ENCODE measurements around the gene THBD.

THBD gene

DNA sequence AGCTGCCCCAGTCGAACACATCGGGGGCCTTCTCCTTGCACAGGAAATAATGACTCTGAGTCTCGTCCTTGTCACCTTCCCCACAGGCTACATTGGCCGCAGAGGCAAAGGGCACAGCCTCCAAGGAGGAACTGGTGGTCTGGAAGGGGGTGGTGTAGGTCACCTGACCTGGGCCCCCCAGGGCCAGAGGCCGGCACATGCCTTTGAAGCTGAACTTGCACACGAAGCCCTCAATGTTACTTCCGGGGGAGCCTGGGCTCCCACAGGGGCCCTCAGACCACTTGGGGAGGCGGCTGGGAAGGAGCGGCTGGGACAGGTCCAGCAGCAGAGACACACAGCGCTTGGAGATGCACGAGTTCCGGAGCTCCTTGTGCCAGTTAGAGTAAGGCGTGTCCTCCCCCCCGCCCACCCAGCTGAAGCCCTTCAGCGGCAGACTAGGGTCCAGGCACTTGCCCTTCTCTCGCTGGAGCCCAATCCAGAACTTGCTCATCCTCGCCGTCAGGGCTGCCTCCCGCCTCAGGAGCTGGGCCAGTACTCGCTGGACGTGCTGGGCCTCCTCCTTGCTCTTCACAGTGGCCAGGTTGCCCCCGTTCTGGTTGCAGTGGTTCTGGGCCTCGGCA, 36.1 kb upstream of the THBD start:
- no peak for DNase-seq (ENCODE audit: low read depth, low spot score)

DNA sequence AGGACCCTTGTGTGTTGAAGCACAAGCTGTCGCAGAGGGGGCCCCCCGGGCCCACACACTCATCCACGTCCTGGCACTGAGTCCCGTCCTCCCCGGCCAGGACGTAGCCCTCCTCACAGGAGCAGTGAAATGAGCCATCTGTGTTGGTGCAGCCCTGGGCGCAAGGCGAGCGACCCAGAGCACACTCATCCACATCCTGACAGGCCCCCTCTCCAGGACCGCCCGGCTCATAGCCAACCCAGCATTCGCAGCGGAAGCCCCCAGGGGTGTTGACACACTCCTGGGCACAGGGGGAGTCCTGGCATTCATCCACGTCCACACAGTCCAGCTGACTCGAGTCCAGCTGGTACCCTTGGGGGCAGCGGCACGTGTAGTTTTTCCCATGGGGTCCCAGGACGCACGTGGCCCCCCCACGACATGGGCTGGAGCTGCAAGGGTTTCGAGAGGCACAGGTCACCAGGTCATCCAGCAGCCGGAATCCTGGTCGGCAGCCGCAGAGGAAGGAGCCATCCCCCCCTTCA, 35.4 kb upstream of the THBD start:
- no peak for DNase-seq (ENCODE audit: low read depth, low spot score)
- H3K4me3 ChIP-seq (ENCODE audit: low read length), result no peak overlapping the region

More for the DNA sequence above, 36.1 kb upstream of the THBD start:
- no peak overlapping the region for H3K4me3 ChIP-seq (ENCODE audit: low read length)

DNA sequence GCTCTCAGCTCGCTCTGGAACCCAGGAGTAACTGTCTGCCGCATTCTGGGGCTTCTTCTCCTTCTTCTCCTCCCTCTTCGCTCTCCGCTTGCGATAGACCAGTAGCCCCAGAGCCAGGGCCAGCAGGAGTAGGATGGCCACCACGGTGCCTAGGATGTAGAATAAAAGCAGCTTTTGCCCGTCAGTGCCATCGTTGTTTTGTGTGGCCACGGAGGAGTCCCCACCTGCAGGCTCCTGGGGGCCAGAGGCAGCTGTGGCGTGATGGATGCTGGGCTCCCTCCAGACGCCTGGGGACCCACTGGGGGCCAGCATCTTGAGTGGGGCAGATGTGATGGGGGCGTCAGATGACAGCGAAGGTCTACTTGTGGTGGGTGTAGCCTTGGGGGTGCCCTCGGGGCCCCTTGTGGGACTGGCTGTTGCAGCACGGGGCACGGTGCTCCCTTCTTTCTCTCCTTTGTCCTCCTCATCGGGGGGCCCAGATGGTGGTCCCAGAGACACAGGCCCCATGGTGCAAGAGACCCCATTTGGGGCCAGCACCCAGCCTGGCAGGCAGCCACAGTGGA, 34.9 kb upstream of the THBD start:
- no peak overlapping the region for H3K4me3 ChIP-seq (ENCODE audit: low read length)

DNA sequence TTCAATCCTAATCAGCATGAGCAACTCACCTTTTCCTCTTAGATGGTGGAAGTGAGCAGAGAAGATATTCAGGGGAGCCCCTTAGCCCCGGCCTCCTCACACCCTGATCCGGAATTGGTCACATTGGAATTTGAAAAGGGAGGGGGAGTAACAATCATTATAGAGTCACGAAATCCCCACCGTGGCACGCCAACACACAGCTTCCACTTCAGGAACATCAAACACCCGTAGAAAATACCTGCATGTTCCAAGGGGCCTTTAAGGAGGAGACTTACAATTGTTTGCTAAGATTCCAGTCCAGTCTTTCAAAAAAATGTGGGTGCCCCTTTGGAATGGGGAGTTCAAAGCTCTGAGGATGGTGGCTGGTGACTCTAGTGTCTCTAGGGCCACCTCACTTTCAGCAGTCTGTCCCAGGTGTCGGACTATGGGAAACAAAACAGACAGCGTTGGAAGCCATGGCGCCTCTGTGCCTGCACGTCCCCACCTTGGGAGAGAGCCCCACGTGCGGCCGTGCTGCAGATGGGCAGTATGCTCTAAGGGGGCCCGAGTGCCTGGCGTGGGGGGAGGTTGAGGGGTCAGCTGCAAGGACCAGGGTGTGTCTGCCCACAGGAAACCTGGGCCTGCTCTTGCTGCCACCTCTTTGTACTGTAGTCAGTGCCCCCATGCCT, 34.2 kb upstream of the THBD start:
- DNase-seq (ENCODE audit: low read depth, low spot score), result no peak
- H3K4me3 ChIP-seq (ENCODE audit: low read length), result no peak overlapping the region

More for the DNA sequence above, 34.9 kb upstream of the THBD start:
- no peak for DNase-seq (ENCODE audit: low read depth, low spot score)

DNA sequence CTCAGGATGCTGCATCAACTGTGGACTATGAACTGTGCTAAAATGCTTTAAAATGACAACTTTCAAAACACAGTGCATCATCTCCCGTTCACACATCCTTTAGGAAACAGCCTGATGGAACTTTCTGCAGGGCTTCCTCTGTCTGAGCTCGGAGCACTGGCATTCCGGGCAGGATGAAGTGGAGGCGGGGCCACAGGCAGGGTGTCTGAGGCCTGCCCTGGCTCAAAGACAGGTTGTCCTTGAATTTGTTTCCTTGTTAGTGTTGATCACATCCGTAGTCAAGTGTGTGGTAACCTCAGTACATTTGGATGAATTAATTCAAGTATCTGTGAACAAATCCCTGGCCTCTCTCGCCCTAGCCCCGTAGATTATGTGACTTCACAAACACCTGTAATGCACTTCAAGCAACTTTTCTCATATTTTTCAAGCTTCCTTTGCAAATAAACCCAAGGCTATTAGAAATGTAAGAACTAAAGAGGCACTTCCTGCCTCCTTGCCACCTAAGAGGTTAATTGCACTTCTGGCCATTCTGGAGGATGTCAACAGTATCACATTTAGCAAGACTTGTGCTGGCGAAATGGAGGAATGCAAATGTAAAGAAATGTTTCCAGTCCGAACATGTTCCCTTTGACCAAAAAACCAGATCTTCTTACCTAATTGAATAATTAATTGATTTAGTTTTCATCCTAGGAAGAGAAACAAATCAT, 33.5 kb upstream of the THBD start:
- no peak overlapping the region for H3K4me3 ChIP-seq (ENCODE audit: low read length)
- DNase-seq (ENCODE audit: low read depth, low spot score), result no peak

DNA sequence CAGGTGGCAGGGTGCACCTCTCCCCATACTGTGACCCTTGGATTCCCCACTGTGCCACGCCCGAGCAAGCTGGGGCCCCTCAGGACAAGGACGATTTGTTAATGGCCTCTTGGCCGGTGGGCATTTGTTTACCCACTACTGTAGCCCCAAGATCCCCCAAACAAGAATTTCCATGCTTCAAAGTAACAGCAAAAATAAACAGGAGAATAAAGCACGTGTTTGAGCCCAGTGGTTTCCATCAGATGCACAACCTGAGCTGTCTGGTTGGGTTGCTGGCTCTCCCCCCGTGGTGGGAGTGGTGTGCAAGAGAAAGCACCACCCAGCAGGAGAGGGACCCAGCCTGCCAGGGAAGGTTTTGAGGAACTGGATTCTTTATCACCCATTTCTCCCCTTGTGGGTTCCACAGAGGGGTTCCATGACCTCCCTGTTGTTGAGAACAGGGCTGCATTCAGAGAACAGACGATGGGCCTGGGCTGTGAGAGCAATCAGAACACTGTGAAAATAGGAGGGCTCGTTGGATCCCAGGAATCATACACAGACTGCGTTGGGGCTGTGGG, 31.9 kb upstream of the THBD start:
- no peak overlapping the region for H3K4me3 ChIP-seq (ENCODE audit: low read length)
- DNase-seq (ENCODE audit: low read depth, low spot score), result no peak

DNA sequence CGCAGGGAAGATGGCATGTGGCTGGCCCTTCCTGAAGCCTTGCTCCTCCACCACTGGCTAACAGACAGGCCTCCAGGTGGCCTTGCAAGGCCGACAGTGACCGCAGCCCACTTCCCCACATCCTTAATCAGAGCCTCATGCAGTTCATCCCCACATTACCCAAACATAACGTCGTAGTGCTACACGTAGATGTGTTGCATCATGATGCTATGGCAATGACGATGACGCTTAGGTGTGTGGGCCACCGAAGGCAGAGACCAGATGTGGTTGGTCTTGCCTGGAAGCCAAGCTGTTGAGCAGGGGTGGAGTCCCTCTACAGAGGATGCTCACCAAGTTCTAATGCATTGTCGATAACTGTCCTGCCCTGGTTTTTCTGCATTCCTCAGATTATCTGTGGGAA, 31.0 kb upstream of the THBD start:
- no peak overlapping the region for H3K4me3 ChIP-seq (ENCODE audit: low read length)
- DNase-seq (ENCODE audit: low read depth, low spot score), result no peak

DNA sequence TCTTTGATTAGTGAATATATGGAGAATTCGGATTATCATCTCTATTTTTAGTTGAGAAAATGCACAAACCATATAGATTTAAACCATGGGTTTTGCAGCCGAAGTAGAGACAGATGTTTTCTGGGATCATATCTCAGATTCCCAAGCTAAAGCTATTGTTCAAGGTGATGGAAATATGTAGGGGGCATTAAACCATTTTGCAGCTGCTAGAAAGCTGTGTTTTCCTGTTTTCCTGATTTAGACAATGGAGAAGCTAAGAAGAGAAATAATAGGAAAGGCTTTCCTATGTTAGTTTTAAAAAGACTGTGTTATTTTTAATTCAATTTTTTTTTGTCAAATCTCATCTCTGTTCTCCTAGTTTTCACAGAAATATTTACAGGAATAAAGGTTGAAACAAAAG, 30.5 kb upstream of the THBD start:
- no peak overlapping the region for H3K4me3 ChIP-seq (ENCODE audit: low read length)
- DNase-seq (ENCODE audit: low read depth, low spot score), result no peak

DNA sequence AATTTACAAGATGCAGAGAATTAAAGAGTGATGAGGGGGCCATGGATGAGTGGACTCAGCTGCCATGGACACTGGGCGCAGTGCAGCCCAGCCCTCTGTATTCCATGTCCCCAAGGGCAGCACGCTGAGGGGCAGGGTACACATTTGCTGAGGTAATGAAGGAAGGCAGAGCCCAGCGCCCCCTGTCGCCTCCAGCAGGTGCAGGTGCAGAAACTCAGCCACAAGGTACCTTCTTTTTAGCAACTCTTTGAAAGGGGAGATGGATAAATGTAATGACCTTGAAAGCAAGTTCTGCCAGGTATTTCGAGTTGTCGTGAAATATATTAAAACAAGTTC, 29.5 kb upstream of the THBD start:
- no peak for DNase-seq (ENCODE audit: low read depth, low spot score)
- H3K4me3 ChIP-seq (ENCODE audit: low read length), result no peak overlapping the region

DNA sequence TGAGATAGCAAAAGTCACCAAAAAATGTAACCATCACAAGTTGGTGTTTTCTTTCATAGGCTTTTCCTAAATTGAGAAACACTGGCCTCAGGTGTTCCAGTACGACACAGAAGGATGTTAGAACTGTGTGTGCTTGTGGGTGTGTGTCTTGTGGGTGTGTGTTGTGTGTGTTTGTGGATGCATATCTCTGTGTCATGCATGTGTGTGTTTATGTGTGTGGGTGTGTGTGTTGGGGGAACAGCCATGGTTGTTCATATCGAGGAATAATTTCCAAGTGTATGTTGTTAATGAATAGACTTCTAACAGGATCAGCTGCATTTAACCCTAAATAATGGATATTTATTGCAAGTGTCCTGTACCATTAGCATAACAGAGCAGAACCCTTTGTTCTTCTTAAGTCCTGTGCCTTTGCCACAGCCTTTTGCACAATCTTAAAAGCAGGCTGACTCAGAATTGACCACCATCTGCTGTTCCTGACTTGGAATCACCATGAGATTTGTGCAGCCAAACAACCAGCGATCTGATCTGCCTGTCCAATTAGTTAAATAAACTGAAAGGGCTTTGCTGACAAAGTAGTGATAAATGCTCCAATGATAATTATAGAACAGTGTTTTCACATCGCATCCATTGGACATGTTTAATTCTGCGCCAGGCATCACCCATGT, 29.0 kb upstream of the THBD start:
- H3K4me3 ChIP-seq (ENCODE audit: low read length), result no peak overlapping the region
- no peak for DNase-seq (ENCODE audit: low read depth, low spot score)

DNA sequence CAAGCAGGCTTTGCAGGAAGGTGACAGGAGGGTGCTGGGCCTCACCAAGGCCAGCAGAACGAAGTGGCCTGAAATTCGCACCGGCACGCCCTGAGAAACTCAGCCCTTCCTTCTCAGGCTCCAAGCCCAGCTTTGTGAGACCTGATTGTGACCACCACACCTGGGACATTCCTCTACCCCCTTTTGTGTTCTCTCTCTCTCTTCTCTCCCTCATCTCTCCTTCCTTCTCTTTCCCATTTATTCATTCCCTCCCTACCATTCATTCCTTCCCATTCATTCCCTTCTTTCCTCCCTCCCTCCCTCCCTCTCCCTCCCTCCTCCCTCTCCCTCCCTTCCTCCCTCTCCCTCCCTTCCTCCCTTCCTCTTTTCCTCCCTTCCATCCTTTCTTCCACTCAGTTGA, 27.8 kb upstream of the THBD start:
- no peak overlapping the region for H3K4me3 ChIP-seq (ENCODE audit: low read length)
- no peak for DNase-seq (ENCODE audit: low read depth, low spot score)

DNA sequence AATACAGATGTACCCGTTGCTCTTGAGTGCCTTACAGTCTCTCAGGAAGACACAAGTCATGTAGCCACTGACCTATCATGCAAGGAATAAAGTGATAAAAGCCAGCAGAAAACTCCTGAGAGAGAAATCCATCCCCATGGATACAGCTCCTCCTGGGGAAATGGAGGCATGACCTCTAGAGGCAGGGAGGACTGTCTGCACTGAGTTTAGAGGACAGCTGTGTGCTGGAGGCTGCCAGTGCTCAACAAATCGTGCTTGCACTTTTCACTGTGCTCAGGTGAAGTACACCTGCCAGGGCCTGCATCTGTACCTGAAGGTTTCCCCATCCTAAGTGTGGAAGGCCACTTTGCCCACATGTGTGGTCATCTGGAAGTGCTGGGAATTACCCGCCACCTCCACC, 24.6 kb upstream of the THBD start:
- H3K4me3 ChIP-seq (ENCODE audit: low read length), result no peak overlapping the region
- no peak for DNase-seq (ENCODE audit: low read depth, low spot score)

DNA sequence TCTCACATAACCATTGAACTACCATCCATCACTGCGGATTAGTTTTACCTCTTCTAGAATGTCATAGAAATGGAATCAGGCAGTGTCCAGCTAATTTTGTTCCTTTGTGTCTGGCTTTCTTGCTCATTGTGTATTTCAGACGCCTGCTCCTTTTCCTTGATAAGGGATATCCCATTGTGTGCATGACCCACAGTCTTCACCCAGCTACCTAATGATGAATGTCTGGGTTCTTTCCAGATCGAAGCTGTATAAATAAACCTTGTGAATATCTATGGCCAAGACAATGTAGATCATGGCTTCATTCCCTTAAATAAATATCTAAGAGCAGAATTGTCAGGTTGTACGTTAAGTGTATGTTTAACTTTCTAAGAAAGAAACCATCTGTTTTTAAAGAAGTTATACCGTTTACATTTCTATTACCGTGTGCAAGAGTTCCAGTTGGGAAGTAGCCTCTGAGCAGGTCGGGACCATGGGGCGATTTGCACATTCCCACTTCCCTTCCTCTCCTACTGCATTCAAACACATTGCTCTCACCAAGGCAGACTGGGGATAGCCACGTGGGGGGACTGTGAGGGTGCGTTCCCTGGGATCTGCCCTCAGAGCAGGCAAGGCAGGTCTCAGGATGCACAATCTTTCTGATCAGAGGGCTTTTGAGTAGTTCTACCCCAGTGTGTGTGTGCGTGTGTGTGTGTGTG, 23.6 kb upstream of the THBD start:
- DNase-seq (ENCODE audit: low read depth, low spot score), result no peak
- no peak overlapping the region for H3K4me3 ChIP-seq (ENCODE audit: low read length)

DNA sequence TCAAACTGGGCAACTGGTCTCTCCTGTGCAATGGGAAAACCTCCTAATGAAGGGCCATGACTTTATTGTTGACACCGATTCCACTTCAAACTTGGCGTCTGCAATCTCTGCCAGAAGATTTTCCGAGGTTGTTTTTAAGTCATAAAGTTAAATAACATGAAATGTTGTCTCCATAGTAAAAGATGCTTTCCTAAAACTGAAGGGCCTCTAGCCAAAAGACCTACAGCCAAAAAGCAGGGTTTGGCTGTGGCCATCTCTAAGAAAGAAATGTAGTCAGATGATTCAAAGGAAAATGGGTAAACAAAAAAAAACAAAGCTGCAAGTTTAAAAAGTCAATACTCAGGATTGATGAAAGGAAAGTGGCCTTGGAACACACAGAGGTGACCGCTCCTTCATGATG, 22.5 kb upstream of the THBD start:
- no peak overlapping the region for H3K4me3 ChIP-seq (ENCODE audit: low read length)
- no peak for DNase-seq (ENCODE audit: low read depth, low spot score)

DNA sequence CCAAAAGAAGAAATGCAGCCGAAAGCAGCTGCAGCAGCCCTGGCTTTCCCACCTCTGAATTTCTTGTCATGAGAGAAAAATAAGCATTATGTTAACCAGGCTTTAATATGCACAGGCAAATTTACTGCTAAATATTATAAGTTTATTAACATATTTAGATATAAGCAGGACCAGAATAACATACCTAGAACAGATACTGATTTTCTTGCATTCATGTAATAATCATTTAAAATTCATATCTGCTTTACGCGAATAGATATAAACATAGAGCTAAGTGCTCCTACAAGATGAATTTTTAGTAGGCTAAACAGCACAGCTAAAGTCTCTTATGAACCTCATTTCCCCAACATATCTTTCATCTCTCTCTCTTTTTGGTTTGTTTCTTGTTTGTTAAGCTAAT, 21.9 kb upstream of the THBD start:
- DNase-seq (ENCODE audit: low read depth, low spot score), result no peak
- no peak overlapping the region for H3K4me3 ChIP-seq (ENCODE audit: low read length)

DNA sequence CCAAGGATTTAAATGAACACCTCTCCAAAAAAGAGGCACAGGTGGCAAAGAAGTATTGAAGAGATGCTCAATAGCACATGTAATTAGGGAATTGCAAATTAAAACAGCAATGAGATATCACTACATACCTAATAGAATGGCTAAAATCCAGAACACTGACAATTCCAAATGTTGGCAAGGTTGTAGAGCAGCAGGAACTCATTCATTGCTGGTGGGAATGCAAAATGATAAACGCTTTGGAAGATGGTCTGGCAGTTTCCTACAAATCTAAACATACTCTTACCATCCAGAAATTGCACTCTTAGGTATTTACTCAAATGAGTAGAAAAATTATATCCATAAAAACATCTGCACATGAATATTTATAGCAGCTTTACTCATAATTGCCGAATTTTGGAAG, 19.6 kb upstream of the THBD start:
- H3K4me3 ChIP-seq (ENCODE audit: low read length), result no peak overlapping the region
- DNase-seq (ENCODE audit: low read depth, low spot score), result no peak

DNA sequence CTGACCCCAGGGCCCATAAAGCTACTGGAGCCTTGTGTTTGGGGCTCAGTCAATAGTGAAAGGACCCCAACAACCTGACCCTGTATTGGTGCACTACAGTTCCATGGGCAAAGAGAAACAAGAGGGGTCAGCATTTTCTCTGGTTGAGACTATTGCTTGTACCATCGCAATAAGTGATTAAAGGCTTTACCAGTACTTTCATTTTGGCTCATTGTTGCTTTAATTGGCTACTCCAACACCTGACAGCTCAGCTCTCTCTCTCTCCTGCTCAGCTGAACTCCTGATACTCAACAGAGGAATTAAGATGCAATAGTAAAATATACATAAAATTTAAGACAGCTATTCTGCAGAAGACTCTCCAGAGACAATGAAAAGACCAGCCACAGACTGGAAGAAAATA, 18.8 kb upstream of the THBD start:
- H3K4me3 ChIP-seq (ENCODE audit: low read length), result no peak overlapping the region
- DNase-seq (ENCODE audit: low read depth, low spot score), result no peak

DNA sequence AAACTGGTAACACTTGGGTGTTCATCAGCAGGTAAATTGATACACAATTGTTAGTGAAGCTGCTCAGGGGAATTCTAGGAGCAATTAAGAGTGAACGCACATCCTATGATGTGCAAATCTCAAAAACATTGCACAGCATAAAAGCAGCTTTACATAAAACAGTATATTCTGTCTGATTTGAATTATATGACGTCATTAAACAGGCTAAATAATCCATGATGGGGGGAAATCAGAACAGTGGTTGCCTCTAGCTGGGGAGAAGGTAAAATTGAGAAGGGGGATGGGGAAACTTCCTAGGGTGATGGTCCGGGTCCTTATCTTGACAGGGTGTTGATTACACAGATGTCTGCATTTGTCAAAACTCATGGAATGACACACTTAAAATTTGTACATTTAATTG, 17.3 kb upstream of the THBD start:
- DNase-seq (ENCODE audit: low read depth, low spot score), result no peak
- no peak overlapping the region for H3K4me3 ChIP-seq (ENCODE audit: low read length)
